K562 (cell line): ENCODE data around the gene ATP13A4. TPM values are rescaled to one million over a fixed set of nuclear protein-coding genes. Genes with fewer than 3 reads are reported as not detected.

Source experiments
- ARID2 ChIP-seq: fragments of 450-650 bp; IDR thresholded peaks from 2 replicates; pipeline ENCODE4 v1.6.1; 2017; ENCODE audit warnings: antibody characterized with exemption, mild to moderate bottlenecking
- ATF2 ChIP-seq: sonication (generic); formaldehyde crosslinking; IDR thresholded peaks from 2 replicates; pipeline ENCODE4 v1.8.1; 2022; ENCODE audit warnings: missing genetic modification reagents
- CHD4 ChIP-seq: fragments of 200-600 bp; sonication (generic); IDR thresholded peaks from 3 replicates; pipeline ENCODE4 v1.6.1; 2012; ENCODE audit warnings: low read depth, mild to moderate bottlenecking, mixed read lengths, low read length, inconsistent platforms; ENCODE audit not compliant: insufficient read depth, insufficient replicate concordance, poor library complexity, severe bottlenecking
- CREM ChIP-seq: IDR thresholded peaks from 2 replicates; pipeline ENCODE4 v1.6.1; 2014; ENCODE audit warnings: antibody characterized with exemption, low read depth
- HDAC6 ChIP-seq: IDR thresholded peaks from 2 replicates; pipeline ENCODE4 v1.6.1; 2012; ENCODE audit warnings: low read depth, mild to moderate bottlenecking, control low read depth, inconsistent platforms, low read length, moderate library complexity
- HLTF ChIP-seq: fragments of 450-650 bp; IDR thresholded peaks from 2 replicates; pipeline ENCODE4 v1.6.1; 2016
- KAT7 ChIP-seq: sonication (generic); formaldehyde crosslinking; IDR thresholded peaks from 2 replicates; pipeline ENCODE4 v1.8.0; 2022; ENCODE audit warnings: missing genetic modification reagents, mild to moderate bottlenecking, borderline replicate concordance
- SUPT5H ChIP-seq: fragments of 450-650 bp; IDR thresholded peaks from 2 replicates; pipeline ENCODE4 v1.6.1; 2016
- ZC3H8 ChIP-seq: fragments of 450-650 bp; IDR thresholded peaks from 2 replicates; pipeline ENCODE4 v1.6.1; 2017
- polyA plus RNA-seq, 8 experiments: library from polyadenylated mRNA; depleted of rRNA in 4 of 8; stranded (reverse) in 5 of 8; unstranded in 3 of 8; fragments of >200 nt; fragmentation: Nextera tagmentation in 2 of 8; fragmentation: Illumina TruSeq in 1 of 8; extraction: Ambion mirVana in 2 of 8; extraction: Trizol in 1 of 8; gene quantifications; 2 replicates each; pipeline versions ENCODE4 v1.2.1 to v1.2.3, GENCODE V29; 2011 to 2014; ENCODE audit warnings: inconsistent platforms in 1 of 8, missing spikeins in 1 of 8
- total RNA-seq, 7 experiments: library from RNA; depleted of rRNA in 6 of 7; stranded (reverse); fragments of >200 nt in 6 of 7; fragmentation: Illumina TruSeq in 2 of 7; extraction: Trizol in 2 of 7; gene quantifications; 2 replicates each; pipeline versions ENCODE4 v1.2.1 to v1.2.3, GENCODE V29; 2011 to 2021; ENCODE audit warnings: low replicate concordance in 1 of 7
- TF ChIP-seq, protein P1 (sequence below): fragments of 200-800 bp; sonication (Bioruptor generic); IDR thresholded peaks from 2 replicates; pipeline ENCODE4 v1.6.1; 2017; ENCODE audit warnings: missing genetic modification characterization, missing compliant biosample characterization

The ATP13A4 gene
- total and polyA plus RNA-seq, 9 of the 15 experiments (the other 6 are each of a cell fraction or from before 2014, with no cell fraction given): 0.03 to 0.14 (median 0.07) TPM; not detected in 6

- TF ChIP-seq SUPT5H (0 out of 2 replicates have a peak, but pooled peaks have one; percentile 44), KAT7 (CRISPR knock-in tag) (no peak), ARID2 (no peak), CREM (0 out of 2 replicates have a peak, but pooled peaks have one; percentile 65), ATF2 (CRISPR knock-in tag) (no peak), HDAC6 (no peak), HLTF (peak; percentile 68; the same call in 1 of the 2 replicates), ZC3H8 (peak; percentile 84; the same call in 1 of the 2 replicates), CHD4 (no peak)
- TF ChIP-seq, protein P1, sequence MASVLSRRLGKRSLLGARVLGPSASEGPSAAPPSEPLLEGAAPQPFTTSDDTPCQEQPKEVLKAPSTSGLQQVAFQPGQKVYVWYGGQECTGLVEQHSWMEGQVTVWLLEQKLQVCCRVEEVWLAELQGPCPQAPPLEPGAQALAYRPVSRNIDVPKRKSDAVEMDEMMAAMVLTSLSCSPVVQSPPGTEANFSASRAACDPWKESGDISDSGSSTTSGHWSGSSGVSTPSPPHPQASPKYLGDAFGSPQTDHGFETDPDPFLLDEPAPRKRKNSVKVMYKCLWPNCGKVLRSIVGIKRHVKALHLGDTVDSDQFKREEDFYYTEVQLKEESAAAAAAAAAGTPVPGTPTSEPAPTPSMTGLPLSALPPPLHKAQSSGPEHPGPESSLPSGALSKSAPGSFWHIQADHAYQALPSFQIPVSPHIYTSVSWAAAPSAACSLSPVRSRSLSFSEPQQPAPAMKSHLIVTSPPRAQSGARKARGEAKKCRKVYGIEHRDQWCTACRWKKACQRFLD (CRISPR knock-in tag): no peak
Measured at GRCh38 chr3:193593668-193594030, 39.0 kb upstream of the ATP13A4 start (continued).
